HG03378 (cell line): ENCODE data around the gene TLE4.
"Not testable (repeated sequence)": the region's sequence is repeated elsewhere in the genome, so short reads cannot be mapped to it uniquely, and the experiment has no call there.

Source experiments
- ATAC-seq: cut with Tn5 transposase; IDR thresholded peaks from one replicate; pipeline ENCODE4 v1.9.1; 2021; ENCODE audit warnings: mild to moderate bottlenecking, moderate library complexity; ENCODE audit not compliant: unreplicated experiment

Gene TLE4

DNA sequence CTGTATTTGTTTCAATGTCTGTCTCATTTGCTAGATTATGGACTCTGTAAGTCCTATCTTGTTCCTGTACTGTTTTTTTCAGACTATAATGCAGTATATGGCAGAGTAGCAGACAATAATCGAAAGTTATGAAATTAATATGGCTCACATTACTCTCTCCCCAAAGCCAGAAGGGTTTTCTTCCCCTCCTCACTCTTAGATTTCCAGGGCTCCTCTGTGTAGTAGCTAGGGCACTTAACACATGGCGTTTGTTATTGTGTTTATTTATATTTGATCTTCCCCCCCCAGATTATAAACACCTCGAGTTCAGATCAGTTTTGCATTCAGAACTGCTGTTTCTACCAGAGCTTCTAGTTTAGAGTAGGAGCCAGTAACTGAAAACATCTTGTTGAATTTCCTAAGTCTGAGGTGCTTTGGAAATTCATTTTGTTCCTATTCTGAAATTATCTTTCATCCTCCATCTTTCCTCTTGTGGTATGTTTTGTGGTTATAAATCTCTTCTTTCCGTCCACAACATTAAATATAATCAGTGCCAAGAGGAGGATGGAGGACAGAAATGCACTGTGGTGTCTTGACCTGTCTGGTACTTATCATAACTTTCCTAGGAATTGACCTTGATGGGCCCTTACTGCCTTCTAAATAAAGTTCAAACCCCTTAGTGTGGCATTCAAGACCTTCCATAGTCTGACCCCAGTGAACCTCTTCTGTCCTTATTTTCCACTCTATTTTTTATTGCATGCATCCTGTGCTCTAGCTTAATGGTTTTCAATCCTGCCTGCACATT is 27.0 kb downstream of the TLE4 start:
- no peak for ATAC-seq

GRCh38 chr9:79600466-79600865 is 28.7 kb downstream of the TLE4 start:
- no peak for ATAC-seq

DNA sequence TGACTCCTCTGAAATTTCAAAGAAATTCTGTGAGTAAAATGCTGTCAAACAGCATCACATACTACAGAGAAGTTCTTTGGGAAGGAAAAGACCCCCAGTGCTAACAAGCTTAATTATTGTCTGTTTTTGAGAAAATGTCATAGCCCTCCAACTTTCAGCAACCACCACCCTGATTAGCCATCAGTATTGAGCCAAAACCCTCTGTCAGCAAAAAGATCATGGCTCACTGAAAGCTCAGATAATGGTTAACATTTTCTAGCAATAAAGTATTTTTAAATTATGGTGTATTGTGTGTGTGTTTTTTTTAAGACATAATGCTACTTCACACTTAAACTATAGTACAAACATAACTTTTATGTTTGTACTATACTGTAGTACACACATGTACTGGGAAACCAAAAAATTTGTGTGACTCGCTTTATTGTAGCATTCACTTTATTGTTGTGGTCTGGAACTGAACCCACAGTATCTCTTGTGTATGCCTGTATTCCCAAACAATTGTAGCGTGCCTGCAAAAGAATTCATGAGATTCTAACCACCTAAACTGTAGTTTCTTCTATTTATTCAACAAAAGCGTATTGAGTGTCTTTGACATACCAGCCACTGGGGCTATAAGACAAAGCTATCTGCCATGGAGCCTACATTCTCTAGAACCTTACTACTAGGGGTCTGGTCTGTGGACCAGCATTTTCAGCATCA is 31.6 kb downstream of the TLE4 start:
- no peak for ATAC-seq

- ATAC-seq = no peak
These were observed 32.4 kb downstream of the TLE4 start for GRCh38 chr9:79604149-79604548.

DNA sequence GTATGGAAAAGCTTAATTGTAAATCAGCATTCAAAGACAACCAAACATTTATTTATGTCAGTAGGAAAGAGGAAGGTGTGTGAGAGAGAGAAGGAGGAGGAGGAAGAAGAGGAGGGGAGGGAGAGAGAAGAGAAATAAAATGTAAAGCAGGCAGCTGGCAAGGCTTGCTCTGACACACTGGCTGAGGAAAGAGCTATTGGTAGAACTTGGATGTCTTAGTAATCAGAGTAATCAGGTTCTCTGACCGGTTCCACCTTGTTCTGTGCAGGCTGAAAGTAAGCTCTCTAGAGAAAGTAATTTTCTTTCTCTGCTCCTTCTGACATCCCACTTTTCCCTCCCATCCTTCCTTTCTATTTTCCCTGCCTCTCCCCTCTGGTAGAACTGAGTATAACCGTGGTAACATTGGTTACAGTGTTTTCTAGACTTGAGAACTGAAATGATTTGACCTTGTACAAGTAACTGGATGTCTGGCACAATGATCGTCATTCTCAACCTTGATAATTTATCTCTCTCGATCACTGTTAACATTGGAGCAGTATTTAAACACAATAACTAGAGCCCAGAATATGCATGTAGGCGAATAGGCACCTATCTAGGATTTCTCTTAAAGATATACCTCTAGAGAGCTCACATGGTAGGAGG is 33.3 kb downstream of the TLE4 start:
- no peak for ATAC-seq

GRCh38 chr9:79606529-79606928 is 34.8 kb downstream of the TLE4 start:
- not testable (repeated sequence) for ATAC-seq

- ATAC-seq = no peak
These were observed 37.8 kb downstream of the TLE4 start for GRCh38 chr9:79609468-79610018.

- ATAC-seq = no peak
These were observed 38.4 kb downstream of the TLE4 start for GRCh38 chr9:79610019-79610631.

GRCh38 chr9:79610791-79611614 is 39.2 kb downstream of the TLE4 start:
- ATAC-seq = peak; percentile 97

DNA sequence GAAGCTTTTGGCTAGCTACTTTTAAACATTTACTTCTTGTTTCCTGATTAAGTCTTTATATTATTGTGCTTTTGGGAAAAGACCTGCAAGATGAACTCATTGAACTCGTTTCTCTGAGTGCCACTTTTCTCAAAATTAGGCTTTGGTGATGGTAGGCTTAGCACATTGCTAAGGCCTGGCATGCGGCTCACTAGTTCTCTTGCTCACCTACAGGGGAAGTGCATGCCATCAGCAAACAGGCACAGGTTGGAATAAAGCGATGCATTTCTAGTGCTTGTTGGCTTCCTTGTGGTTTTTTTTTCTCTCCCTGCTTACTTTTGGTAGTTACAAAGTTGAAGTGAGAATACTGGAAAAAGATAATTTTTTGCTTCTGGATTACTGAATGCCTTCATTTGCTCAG is 41.4 kb downstream of the TLE4 start:
- no peak for ATAC-seq

DNA sequence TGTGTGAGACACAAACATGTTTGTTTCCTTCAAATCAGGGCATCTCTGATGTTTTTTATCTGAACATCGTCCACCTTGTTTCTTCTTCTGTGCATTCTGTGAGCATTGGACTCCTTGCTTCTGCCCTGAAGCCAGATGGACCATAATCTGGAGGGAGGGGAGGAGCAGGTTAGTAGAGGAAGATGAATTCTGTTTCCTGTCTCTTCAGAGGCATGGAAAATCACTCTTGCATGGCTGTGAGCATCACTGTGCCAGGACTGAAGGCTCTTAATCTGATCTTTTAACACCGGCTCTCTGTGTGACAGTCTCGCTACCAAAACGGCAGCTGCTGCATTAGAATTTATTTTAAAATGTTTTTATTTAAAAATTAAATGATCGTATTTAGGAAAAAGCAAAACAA is 43.3 kb downstream of the TLE4 start:
- ATAC-seq = no peak

DNA sequence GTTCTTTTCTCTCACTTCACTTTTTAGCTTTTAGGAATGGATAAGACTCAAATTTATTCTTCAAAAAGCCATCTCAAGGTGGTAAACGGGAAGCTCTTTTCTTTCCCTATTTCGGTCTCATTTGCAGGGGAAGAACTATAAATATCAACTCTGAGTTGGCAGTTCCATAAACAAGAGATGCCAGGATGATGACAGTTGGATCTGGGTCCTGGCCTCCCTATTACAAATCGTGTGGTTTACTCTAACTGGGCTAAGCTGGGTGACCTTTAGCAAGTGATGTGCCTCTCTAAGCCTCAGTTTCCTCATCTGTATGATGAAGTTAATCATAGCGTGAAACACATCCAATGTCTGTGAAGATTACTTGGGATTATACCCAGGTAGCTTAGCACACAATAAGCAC is 44.2 kb downstream of the TLE4 start:
- no peak for ATAC-seq

DNA sequence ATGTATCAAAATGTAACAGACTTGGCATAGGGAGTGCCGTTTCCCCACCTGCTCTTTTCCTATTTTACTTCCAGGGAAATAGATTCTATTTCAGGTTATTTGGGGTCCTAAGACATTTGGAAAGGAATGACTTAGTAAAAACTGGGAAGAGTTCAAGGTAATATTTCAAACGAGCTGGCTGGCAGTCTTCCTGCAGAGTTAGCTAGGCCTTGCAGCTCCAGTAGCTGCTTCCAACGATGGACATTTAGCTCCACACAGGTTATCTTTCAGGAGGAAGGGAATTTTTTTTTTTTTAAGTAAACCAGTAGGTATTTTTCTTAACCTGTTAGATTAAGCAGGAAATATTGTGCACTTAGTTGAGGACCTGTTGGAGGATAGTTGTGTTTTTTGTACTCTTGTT is 45.2 kb downstream of the TLE4 start:
- no peak for ATAC-seq

- no peak for ATAC-seq
These were observed 45.6 kb downstream of the TLE4 start for GRCh38 chr9:79617395-79617794.

DNA sequence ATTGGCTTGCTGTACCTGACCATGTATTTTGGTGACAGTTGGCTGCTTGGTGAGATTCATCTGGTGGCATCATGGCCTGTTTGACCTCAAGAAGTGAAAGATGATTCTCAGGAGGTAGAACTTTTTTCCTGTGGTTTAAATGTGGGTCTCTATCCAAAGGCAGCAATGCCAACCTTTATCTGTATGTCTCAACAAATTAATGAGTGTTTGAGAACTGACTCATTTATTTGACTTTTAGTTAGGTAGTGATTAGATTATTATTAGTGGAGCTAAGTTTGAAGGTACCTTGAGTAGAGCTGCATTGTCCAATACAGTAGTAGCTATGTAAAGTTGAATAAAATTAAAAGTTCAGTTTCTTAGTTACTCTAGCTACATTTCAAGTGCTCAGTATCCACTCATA is 48.2 kb downstream of the TLE4 start:
- ATAC-seq = no peak

- ATAC-seq = no peak
These were observed 50.3 kb downstream of the TLE4 start for GRCh38 chr9:79621916-79622575.

GRCh38 chr9:79623799-79624721 is 52.3 kb downstream of the TLE4 start:
- peak; percentile 98 for ATAC-seq

DNA sequence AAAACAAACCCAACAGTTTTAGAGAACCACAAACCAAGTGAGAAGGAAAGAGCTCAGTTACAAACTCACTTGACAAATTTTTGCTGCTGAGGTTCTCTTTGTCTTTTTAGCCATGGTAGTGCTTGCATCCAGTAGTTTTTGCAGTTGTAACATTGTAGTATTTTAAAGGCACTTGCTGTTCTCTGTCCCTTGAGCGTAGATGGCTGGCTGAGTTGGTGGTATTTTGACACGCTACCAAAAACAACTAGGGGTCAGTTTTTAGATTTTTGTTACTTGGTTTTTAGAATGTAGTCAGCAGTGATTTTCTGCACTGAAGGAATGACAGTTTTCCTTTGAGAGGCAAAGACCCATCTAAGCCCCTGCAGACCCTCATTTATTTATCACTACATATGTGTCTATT is 58.0 kb downstream of the TLE4 start:
- no peak for ATAC-seq
